Keratinocyte (primary cell): ENCODE results near the gene DENND11. TPM values are rescaled to one million over a fixed set of nuclear protein-coding genes. Genes with fewer than 3 reads are reported as not detected.

Experiments used
- DNase-seq: peaks from one replicate; pipeline ENCODE4 v3.0.0-alpha.2; 2011; ENCODE audit warnings: low read depth, missing footprints, low spot score
- FAIRE-seq: peaks from 2 replicates; lab custom pipeline; 2011; peaks lifted over from hg19 to GRCh38; lab: Jason Lieb, UNC
- H2AFZ ChIP-seq: 2 replicates; pipeline ENCODE4 v1.6.0; 2012; ENCODE audit warnings: low read length, control low read depth, inconsistent platforms; ENCODE audit not compliant: control insufficient read depth
- H3K27ac ChIP-seq: 2 replicates; pipeline ENCODE4 v1.5.1; 2011; ENCODE audit warnings: low read length; ENCODE audit not compliant: control insufficient read depth, insufficient read depth
- H3K27me3 ChIP-seq: 3 replicates; pipeline ENCODE4 v1.6.0; 2011; ENCODE audit warnings: low read length; ENCODE audit not compliant: control insufficient read depth, insufficient read depth; ENCODE audit errors: extremely low read depth
- H3K36me3 ChIP-seq, 2 experiments: 2 replicates in 1 of 2; 3 replicates in 1 of 2; pipeline ENCODE4 v1.5.1; 2011; ENCODE audit warnings: low read length in 2 of 2, mild to moderate bottlenecking in 1 of 2; ENCODE audit not compliant: control insufficient read depth in 2 of 2, insufficient read depth in 2 of 2; ENCODE audit errors: extremely low read depth in 1 of 2
- H3K4me1 ChIP-seq: 3 replicates; pipeline ENCODE4 v1.5.1; 2011; ENCODE audit warnings: low read length; ENCODE audit not compliant: control insufficient read depth, insufficient read depth; ENCODE audit errors: extremely low read depth
- H3K4me2 ChIP-seq: 3 replicates; pipeline ENCODE4 v1.6.0; 2011; ENCODE audit warnings: low read depth, low read length; ENCODE audit not compliant: control insufficient read depth, insufficient read depth; ENCODE audit errors: extremely low read depth
- H3K4me3 ChIP-seq, 3 experiments: fragments of 200-600 bp in 1 of 3; sonication (generic) in 1 of 3; 2 replicates in 2 of 3; 3 replicates in 1 of 3; pipeline ENCODE4 v1.5.1; 2011 to 2016; ENCODE audit warnings: low read length in 3 of 3, mild to moderate bottlenecking in 3 of 3, control low read depth in 2 of 3, inconsistent platforms in 1 of 3, low read depth in 1 of 3, mixed read lengths in 1 of 3, mixed run types in 1 of 3, moderate library complexity in 1 of 3; ENCODE audit not compliant: control insufficient read depth in 2 of 3, insufficient read depth in 2 of 3; ENCODE audit errors: extremely low read depth in 1 of 3
- H3K79me2 ChIP-seq: 2 replicates; pipeline ENCODE4 v1.6.0; 2012; ENCODE audit warnings: low read length; ENCODE audit not compliant: control insufficient read depth, insufficient read depth
- H3K9ac ChIP-seq: 3 replicates; pipeline ENCODE4 v1.6.0; 2011; ENCODE audit warnings: low read length; ENCODE audit not compliant: control insufficient read depth, insufficient read depth; ENCODE audit errors: extremely low read depth
- H3K9me1 ChIP-seq: 3 replicates; pipeline ENCODE4 v1.6.0; 2011; ENCODE audit warnings: low read length; ENCODE audit not compliant: control insufficient read depth, insufficient read depth; ENCODE audit errors: extremely low read depth
- H3K9me3 ChIP-seq: 2 replicates; pipeline ENCODE4 v1.5.1; 2012; ENCODE audit warnings: low read depth, low read length; ENCODE audit not compliant: control insufficient read depth
- H4K20me1 ChIP-seq: 3 replicates; pipeline ENCODE4 v1.6.0; 2011; ENCODE audit warnings: low read length; ENCODE audit not compliant: control insufficient read depth, insufficient read depth; ENCODE audit errors: extremely low read depth
- EZH2 ChIP-seq: IDR thresholded peaks from one replicate; pipeline ENCODE4 v1.6.1; 2012; ENCODE audit warnings: inconsistent platforms, mild to moderate bottlenecking, low read length, moderate library complexity
- dilution Hi-C: fragments of 300-500 bp; cut with MboI; formaldehyde crosslinking; loops from one replicate; pipeline ENCODE4 v1.7.0; 2020; ENCODE audit warnings: low sequenced_read_pairs; ENCODE audit not compliant: extremely low pct_ligation_motif_present
- polyA plus RNA-seq, 5 experiments: library from polyadenylated mRNA; depleted of rRNA in 3 of 5; stranded (reverse) in 3 of 5; stranded (forward) in 1 of 5; unstranded in 1 of 5; fragments of >200 nt; gene quantifications; 1 replicate in 1 of 5; 2 replicates in 3 of 5; 3 replicates in 1 of 5; pipeline versions ENCODE4 v1.2.1 to v1.2.3, GENCODE V29; 2011 to 2012; ENCODE audit warnings: missing spikeins in 2 of 5, low read depth in 1 of 5, low replicate concordance in 1 of 5
- TF ChIP-seq, protein P1 (sequence below), 3 experiments: IDR thresholded peaks in 1 of 3; conservative IDR thresholded peaks in 1 of 3; optimal IDR thresholded peaks in 1 of 3; 2 replicates in 2 of 3; 3 replicates in 1 of 3; pipeline versions ENCODE3 to v1.5.1; 2011; ENCODE audit warnings: low read length in 3 of 3, mild to moderate bottlenecking in 3 of 3, moderate library complexity in 2 of 3, control low read depth in 1 of 3, inconsistent platforms in 1 of 3; ENCODE audit not compliant: insufficient read depth in 2 of 3; ENCODE audit errors: extremely low read depth in 1 of 3

Gene DENND11
- polyA plus RNA-seq, 1 donor (not counting 4 experiments of a cell fraction or from before 2014, with no cell fraction given), result 5.4 TPM

GRCh38 chr7:141673346-141673745 is 28.6 kb downstream of the DENND11 start:
- H3K27ac ChIP-seq, result no peak overlapping the region

DNA sequence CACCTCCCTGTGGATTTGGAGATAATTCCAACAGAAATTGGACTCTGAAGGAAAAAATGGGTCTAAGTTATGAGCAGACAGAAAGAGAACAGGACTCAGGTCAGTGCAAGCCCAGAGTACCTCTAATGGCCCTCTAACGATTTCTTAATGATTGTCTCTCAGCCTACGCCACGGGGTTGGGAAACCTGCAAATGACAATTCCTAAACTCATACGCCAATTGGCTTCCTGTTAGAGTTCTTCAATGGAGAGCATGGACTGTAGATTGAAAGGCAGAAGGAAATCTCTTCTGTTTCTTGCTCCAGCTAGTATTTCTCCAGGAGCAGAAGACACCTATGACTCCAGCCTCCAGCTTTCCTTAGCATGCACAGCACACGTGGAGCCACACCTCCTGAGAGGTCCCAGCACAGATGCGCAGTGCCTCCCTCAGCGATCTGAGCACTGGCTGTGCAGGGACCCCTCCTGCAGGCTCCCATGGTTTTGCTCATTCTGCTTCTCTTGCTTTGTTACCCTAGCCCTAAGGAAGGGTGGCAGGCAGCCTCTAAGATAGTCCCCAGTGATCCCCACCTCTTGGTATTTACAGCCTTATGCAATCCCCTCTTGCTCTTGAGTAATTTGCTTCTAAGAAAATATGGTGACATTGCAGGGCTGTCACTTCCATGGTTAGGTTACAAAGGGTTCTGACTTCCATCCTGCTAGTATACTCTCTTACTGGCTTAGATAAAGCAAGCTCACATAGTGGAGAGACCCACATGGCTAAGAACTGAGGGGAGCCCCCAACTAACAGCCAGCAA is 30.1 kb downstream of the DENND11 start:
- DNase-seq (no peak), FAIRE-seq (no peak)
- dilution Hi-C loops, result no loop called here
- Histone ChIP-seq H3K36me3 (no peaks in the 10 kb centered on the region), H3K27ac (no peak overlapping the region), H3K9me1 (no peaks in the 10 kb centered on the region), H3K4me2 (no peak overlapping the region), H3K4me1 (peaks cover 12% of the 10 kb centered on the region), H3K27me3 (no peaks in the 10 kb centered on the region), H2AFZ (no peak overlapping the region), H3K4me3 (no peak overlapping the region), H3K79me2 (no peaks in the 10 kb centered on the region), H4K20me1 (no peaks in the 10 kb centered on the region), H3K9me3 (no peaks in the 10 kb centered on the region), H3K9ac (no peak overlapping the region)
- TF ChIP-seq, protein P1, sequence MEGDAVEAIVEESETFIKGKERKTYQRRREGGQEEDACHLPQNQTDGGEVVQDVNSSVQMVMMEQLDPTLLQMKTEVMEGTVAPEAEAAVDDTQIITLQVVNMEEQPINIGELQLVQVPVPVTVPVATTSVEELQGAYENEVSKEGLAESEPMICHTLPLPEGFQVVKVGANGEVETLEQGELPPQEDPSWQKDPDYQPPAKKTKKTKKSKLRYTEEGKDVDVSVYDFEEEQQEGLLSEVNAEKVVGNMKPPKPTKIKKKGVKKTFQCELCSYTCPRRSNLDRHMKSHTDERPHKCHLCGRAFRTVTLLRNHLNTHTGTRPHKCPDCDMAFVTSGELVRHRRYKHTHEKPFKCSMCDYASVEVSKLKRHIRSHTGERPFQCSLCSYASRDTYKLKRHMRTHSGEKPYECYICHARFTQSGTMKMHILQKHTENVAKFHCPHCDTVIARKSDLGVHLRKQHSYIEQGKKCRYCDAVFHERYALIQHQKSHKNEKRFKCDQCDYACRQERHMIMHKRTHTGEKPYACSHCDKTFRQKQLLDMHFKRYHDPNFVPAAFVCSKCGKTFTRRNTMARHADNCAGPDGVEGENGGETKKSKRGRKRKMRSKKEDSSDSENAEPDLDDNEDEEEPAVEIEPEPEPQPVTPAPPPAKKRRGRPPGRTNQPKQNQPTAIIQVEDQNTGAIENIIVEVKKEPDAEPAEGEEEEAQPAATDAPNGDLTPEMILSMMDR (optimal IDR thresholded peaks at IDR 0.05 in 1 of 3, IDR thresholded peaks at IDR 0.05 in 1 of 3, conservative IDR thresholded peaks at IDR 0.05 in 1 of 3; ENCODE audit: extremely low read depth in 1 of 3, insufficient read depth in 2 of 3, low read length in 3 of 3), result no peak
- TF ChIP-seq EZH2, result no peak

More at GRCh38 chr7:141673346-141673745, 28.6 kb downstream of the DENND11 start:
- H3K4me3 ChIP-seq, result no peak overlapping the region
- H3K36me3 ChIP-seq, result no peaks in the 10 kb centered on the region
- DNase-seq (no peak), FAIRE-seq (no peak)
- H3K4me1 ChIP-seq, result peaks cover 12% of the 10 kb centered on the region
- no peak overlapping the region for H3K4me2 ChIP-seq
- H3K9me1 ChIP-seq, result no peaks in the 10 kb centered on the region
- no peaks in the 10 kb centered on the region for H3K79me2 ChIP-seq
- H3K9ac ChIP-seq, result no peak overlapping the region
- TF ChIP-seq, protein P1 (optimal IDR thresholded peaks at IDR 0.05 in 1 of 3, IDR thresholded peaks at IDR 0.05 in 1 of 3, conservative IDR thresholded peaks at IDR 0.05 in 1 of 3; ENCODE audit: extremely low read depth in 1 of 3, insufficient read depth in 2 of 3, low read length in 3 of 3), result no peak
- no peak for TF ChIP-seq EZH2
- no peaks in the 10 kb centered on the region for H3K9me3 ChIP-seq
- H4K20me1 ChIP-seq, result no peaks in the 10 kb centered on the region
- H2AFZ ChIP-seq, result no peak overlapping the region
- dilution Hi-C loops, result no loop called here
- H3K27me3 ChIP-seq, result no peaks in the 10 kb centered on the region
